ENCODE results near the gene RAB8A. TPM values are rescaled to one million over a fixed set of nuclear protein-coding genes. Genes with fewer than 3 reads are reported as not detected.

The RAB8A gene
- total and polyA plus RNA-seq, 4 donors: 38.0 to 52.0 (median 44.3) TPM

GRCh38 chr19:16153582-16154336, 42.1 kb downstream of the RAB8A start:
- H3K27ac ChIP-seq (ENCODE audit: low read depth in 1 of 2, low read length in 2 of 2): no peak overlapping the region
- H3K9ac ChIP-seq (ENCODE audit: low read depth in 1 of 2, low read length in 2 of 2): no peak overlapping the region
- whole genome bisulfite sequencing: 81% methylated on average over 11 of the region's 11 CpGs
- no peaks in the 10 kb centered on the region for H3K27me3 ChIP-seq (ENCODE audit: control insufficient read depth in 4 of 4, insufficient read depth in 4 of 4, low read length in 3 of 4)
- no peaks in the 10 kb centered on the region for H3K9me3 ChIP-seq (ENCODE audit: control insufficient read depth in 4 of 4, low read length in 3 of 4)
- DNase-seq (ENCODE audit: low spot score): no peak
- TF ChIP-seq ZBTB33 (IDR thresholded peaks at IDR 0.05): no peak
- no peak for TF ChIP-seq FOXA1 (IDR thresholded peaks at IDR 0.05)
- no peak for TF ChIP-seq GABPA (IDR thresholded peaks at IDR 0.05 in 1 of 2, conservative IDR thresholded peaks at IDR 0.05 in 1 of 2)
- TF ChIP-seq, protein P1, sequence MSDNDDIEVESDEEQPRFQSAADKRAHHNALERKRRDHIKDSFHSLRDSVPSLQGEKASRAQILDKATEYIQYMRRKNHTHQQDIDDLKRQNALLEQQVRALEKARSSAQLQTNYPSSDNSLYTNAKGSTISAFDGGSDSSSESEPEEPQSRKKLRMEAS (IDR thresholded peaks at IDR 0.05): no peak
- no peak for TF ChIP-seq ATF3 (IDR thresholded peaks at IDR 0.05)
- TF ChIP-seq, protein P2, sequence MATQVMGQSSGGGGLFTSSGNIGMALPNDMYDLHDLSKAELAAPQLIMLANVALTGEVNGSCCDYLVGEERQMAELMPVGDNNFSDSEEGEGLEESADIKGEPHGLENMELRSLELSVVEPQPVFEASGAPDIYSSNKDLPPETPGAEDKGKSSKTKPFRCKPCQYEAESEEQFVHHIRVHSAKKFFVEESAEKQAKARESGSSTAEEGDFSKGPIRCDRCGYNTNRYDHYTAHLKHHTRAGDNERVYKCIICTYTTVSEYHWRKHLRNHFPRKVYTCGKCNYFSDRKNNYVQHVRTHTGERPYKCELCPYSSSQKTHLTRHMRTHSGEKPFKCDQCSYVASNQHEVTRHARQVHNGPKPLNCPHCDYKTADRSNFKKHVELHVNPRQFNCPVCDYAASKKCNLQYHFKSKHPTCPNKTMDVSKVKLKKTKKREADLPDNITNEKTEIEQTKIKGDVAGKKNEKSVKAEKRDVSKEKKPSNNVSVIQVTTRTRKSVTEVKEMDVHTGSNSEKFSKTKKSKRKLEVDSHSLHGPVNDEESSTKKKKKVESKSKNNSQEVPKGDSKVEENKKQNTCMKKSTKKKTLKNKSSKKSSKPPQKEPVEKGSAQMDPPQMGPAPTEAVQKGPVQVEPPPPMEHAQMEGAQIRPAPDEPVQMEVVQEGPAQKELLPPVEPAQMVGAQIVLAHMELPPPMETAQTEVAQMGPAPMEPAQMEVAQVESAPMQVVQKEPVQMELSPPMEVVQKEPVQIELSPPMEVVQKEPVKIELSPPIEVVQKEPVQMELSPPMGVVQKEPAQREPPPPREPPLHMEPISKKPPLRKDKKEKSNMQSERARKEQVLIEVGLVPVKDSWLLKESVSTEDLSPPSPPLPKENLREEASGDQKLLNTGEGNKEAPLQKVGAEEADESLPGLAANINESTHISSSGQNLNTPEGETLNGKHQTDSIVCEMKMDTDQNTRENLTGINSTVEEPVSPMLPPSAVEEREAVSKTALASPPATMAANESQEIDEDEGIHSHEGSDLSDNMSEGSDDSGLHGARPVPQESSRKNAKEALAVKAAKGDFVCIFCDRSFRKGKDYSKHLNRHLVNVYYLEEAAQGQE (IDR thresholded peaks at IDR 0.05): no peak
- TF ChIP-seq RXRA (IDR thresholded peaks at IDR 0.05): no peak
- no peak for TF ChIP-seq EGR1 (IDR thresholded peaks at IDR 0.05; ENCODE audit: low read depth in 2 of 2)
- TF ChIP-seq HNF4A (conservative IDR thresholded peaks at IDR 0.05): no peak
- TF ChIP-seq TAF1 (conservative IDR thresholded peaks at IDR 0.05): no peak
- no peak for TF ChIP-seq NR2F2 (IDR thresholded peaks at IDR 0.05)
- no peak for TF ChIP-seq JUND (IDR thresholded peaks at IDR 0.05)
- TF ChIP-seq HNF4G (IDR thresholded peaks at IDR 0.05): no peak
- TF ChIP-seq, protein P3, sequence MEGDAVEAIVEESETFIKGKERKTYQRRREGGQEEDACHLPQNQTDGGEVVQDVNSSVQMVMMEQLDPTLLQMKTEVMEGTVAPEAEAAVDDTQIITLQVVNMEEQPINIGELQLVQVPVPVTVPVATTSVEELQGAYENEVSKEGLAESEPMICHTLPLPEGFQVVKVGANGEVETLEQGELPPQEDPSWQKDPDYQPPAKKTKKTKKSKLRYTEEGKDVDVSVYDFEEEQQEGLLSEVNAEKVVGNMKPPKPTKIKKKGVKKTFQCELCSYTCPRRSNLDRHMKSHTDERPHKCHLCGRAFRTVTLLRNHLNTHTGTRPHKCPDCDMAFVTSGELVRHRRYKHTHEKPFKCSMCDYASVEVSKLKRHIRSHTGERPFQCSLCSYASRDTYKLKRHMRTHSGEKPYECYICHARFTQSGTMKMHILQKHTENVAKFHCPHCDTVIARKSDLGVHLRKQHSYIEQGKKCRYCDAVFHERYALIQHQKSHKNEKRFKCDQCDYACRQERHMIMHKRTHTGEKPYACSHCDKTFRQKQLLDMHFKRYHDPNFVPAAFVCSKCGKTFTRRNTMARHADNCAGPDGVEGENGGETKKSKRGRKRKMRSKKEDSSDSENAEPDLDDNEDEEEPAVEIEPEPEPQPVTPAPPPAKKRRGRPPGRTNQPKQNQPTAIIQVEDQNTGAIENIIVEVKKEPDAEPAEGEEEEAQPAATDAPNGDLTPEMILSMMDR (IDR thresholded peaks at IDR 0.05; ENCODE audit: low read depth, low read length, missing input control): no peak
- TF ChIP-seq YY1 (IDR thresholded peaks at IDR 0.05): no peak
- no peak for TF ChIP-seq FOXA2 (IDR thresholded peaks at IDR 0.05)
- TF ChIP-seq SP1 (IDR thresholded peaks at IDR 0.05): no peak
- TF ChIP-seq RAD21 (IDR thresholded peaks at IDR 0.05): no peak
- H3K4me3 ChIP-seq (ENCODE audit: low read depth in 1 of 3, low read length in 3 of 3): no peak overlapping the region
- peaks cover 0 to 2% (median 0%) of the 10 kb centered on the region in 4 donors for H3K4me1 ChIP-seq (ENCODE audit: control insufficient read depth in 4 of 4, insufficient read depth in 4 of 4, low read length in 3 of 4)
- no peaks in the 10 kb centered on the region for H3K36me3 ChIP-seq (ENCODE audit: control insufficient read depth in 4 of 4, insufficient read depth in 3 of 4, low read depth in 1 of 4, low read length in 3 of 4)
